GM12892 (cell line): ENCODE data around the gene PKNOX1.
"Not testable (repeated sequence)": the region's sequence is repeated elsewhere in the genome, so short reads cannot be mapped to it uniquely, and the experiment has no call there.

ENCODE experiments used
- POLR2A ChIP-seq: IDR thresholded peaks from 2 replicates; pipeline ENCODE4 v1.6.1; 2011; ENCODE audit warnings: low read depth, low read length, control low read depth
- TAF1 ChIP-seq: IDR thresholded peaks from 2 replicates; pipeline ENCODE4 v1.6.1; 2011; ENCODE audit warnings: low read depth, mild to moderate bottlenecking, control low read depth, low read length, borderline replicate concordance

DNA sequence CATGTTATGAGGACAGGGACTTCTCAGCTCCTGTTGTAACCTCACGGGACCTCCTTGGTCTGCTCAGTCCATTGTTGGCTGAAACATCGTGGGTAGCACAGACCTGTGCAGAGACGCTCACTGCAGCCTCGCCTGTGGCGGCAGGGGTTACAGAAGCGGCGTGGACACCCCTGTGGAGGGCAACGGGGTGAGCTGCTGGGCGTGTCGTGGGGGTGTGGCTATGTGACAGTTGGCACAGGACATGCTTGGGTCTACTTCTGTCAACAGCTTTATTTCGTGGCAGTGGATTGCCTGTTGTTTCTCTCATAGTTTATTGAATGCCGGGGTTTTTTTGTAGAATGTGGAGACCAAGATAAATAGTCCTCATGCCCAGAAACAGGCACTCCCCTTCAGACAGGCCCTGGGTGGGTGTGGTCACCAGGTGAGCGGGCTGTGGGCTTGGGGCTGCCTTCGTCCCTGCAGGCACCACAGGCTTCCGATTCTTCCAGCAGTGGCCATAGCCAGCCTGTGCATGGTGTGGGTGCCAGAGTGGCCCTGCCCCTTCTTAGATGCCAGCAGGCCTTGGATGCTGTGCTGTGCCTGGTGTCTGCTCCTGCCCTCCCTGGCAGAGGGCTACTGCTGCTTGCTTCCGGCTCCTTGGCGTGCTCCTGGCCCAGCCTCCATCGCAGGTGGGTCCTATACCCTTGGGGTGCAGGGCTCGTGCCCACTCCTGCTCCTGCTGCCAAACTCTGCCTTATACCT, 63.7 kb downstream of the PKNOX1 start:
- not testable (repeated sequence) for TF ChIP-seq POLR2A, TAF1
